ENCODE results near the gene SYT1. TPM values are rescaled to one million over a fixed set of nuclear protein-coding genes. Genes with fewer than 3 reads are reported as not detected.
A peak's percentile ranks its signal among the peaks of the same experiment; 100 is the strongest.

The SYT1 gene
- total RNA-seq, 6 experiments from 2014 or later = 3.5 to 10.5 (median 9.1) TPM

DNA sequence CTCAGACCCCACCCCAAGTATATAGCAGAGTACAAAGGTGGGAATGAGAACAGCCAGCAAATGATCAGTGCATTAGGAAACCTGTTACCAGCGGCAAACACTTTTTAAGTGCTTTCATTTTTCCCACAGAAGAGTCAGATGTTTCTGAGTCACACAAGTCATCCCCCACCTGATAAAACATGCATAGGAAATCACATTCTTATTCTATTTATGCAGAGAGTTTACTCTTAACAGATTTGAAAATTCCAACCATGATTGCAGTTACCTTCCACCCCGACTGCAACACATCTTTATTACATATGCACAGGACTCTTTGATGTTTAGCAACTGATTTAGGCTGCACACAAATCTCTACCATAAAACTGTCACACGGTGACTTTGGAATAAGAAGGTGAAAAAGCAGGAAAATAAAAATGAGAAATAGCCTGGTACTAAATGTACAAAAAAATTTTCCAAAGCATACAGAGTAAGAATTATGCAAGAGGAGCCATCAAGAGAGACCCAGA is 589.8 kb downstream of the SYT1 start:
- H3K4me3 Mint-ChIP-seq = peak overlapping the region; percentile 78
- TF ChIP-seq, protein P1, sequence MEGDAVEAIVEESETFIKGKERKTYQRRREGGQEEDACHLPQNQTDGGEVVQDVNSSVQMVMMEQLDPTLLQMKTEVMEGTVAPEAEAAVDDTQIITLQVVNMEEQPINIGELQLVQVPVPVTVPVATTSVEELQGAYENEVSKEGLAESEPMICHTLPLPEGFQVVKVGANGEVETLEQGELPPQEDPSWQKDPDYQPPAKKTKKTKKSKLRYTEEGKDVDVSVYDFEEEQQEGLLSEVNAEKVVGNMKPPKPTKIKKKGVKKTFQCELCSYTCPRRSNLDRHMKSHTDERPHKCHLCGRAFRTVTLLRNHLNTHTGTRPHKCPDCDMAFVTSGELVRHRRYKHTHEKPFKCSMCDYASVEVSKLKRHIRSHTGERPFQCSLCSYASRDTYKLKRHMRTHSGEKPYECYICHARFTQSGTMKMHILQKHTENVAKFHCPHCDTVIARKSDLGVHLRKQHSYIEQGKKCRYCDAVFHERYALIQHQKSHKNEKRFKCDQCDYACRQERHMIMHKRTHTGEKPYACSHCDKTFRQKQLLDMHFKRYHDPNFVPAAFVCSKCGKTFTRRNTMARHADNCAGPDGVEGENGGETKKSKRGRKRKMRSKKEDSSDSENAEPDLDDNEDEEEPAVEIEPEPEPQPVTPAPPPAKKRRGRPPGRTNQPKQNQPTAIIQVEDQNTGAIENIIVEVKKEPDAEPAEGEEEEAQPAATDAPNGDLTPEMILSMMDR (IDR thresholded peaks at IDR 0.05) = no peak
- H3K27me3 Mint-ChIP-seq (ENCODE audit: insufficient read depth) = no peaks in the 10 kb centered on the region; the same call in 1 of the 2 replicates
- peak overlapping the region; percentile 25; the same call in 1 of the 2 replicates for H3K27ac Mint-ChIP-seq
- DNase-seq = peak; percentile 13
- no peaks in the 10 kb centered on the region for H3K36me3 Mint-ChIP-seq (ENCODE audit: low read depth)
- peaks cover 43% of the 10 kb centered on the region for H3K4me1 Mint-ChIP-seq (ENCODE audit: low read depth)
- H3K9me3 Mint-ChIP-seq = no peaks in the 10 kb centered on the region

DNA sequence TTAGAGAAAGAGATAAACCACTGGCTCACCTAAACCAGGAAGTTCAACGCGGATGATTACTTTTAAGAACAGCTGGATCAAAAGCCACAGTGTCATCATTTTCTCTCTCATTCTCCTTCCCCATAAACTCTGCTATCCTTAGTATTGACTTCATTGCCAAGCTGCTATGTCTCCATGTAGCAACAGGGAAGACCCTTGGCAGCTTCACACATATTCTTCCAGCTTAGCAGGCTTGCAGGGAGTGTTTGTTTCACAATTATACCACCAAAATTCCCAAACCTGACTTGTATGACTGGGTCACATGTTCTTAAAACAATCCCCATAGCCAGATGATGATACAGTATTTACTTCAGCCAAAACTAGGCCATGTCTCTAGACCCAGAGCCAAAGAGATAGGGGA is 590.7 kb downstream of the SYT1 start:
- H3K27ac Mint-ChIP-seq = no peak overlapping the region

DNA sequence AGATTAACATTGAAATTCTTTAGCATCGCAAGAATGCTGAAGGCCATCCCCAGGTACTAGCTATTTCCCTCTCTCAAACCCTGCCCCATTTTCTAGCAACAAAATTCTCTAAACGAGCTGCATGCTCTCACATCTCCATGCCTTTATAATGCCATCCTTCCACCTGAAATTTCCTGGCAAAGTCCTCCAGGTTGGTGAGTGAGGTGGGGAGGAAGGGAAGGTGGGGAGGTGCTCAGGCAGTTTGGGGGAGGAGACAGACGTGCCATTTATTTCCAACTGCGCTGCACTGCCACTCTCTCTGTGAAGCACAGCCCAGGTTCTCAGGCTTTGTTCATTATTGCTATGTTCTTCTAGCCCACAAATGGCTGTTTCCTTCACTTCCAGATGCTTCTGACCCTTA is 617.7 kb downstream of the SYT1 start:
- H3K27ac Mint-ChIP-seq = no peak overlapping the region

More for the DNA sequence above, 590.7 kb downstream of the SYT1 start:
- Mint-ChIP-seq H3K4me1 (ENCODE audit: low read depth) (peaks cover 43% of the 10 kb centered on the region), H3K9me3 (no peaks in the 10 kb centered on the region), H3K4me3 (no peak overlapping the region), H3K36me3 (ENCODE audit: low read depth) (no peaks in the 10 kb centered on the region), H3K27me3 (ENCODE audit: insufficient read depth) (no peaks in the 10 kb centered on the region; the same call in 1 of the 2 replicates)
- no peak for DNase-seq
- TF ChIP-seq, protein P1 (IDR thresholded peaks at IDR 0.05) = no peak

DNA sequence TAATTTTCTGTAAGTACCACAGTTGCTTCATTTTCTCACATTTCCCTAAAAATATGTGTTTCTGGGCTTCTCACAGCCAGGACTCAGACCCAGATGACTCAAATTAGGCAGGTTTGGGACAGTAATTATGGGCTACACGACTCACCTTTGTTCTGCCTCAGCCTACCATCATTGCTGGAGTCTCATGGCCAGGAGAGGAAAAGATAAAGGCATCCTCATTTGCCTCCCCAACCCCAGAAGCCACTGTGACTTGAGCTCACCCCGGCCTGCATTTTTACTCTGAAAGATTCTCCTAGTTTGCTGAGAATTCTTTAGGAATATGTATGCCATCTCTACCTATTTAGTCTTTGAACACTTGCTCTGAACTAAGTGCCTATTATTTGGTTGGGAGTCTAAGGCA is 618.3 kb downstream of the SYT1 start:
- no peak overlapping the region for H3K27ac Mint-ChIP-seq
- TF ChIP-seq, protein P1 (IDR thresholded peaks at IDR 0.05) = no peak
- no peaks in the 10 kb centered on the region for H3K27me3 Mint-ChIP-seq (ENCODE audit: insufficient read depth)
- no peaks in the 10 kb centered on the region for H3K9me3 Mint-ChIP-seq
- H3K4me1 Mint-ChIP-seq (ENCODE audit: low read depth) = no peaks in the 10 kb centered on the region
- no peak for DNase-seq
- no peak overlapping the region for H3K4me3 Mint-ChIP-seq
- no peaks in the 10 kb centered on the region for H3K36me3 Mint-ChIP-seq (ENCODE audit: low read depth)

More for the DNA sequence above, 617.7 kb downstream of the SYT1 start:
- no peaks in the 10 kb centered on the region for H3K4me1 Mint-ChIP-seq (ENCODE audit: low read depth)
- H3K36me3 Mint-ChIP-seq (ENCODE audit: low read depth) = no peaks in the 10 kb centered on the region
- H3K9me3 Mint-ChIP-seq = no peaks in the 10 kb centered on the region
- H3K27me3 Mint-ChIP-seq (ENCODE audit: insufficient read depth) = no peaks in the 10 kb centered on the region
- TF ChIP-seq, protein P1 (IDR thresholded peaks at IDR 0.05) = no peak
- H3K4me3 Mint-ChIP-seq = no peak overlapping the region
- no peak for DNase-seq

DNA sequence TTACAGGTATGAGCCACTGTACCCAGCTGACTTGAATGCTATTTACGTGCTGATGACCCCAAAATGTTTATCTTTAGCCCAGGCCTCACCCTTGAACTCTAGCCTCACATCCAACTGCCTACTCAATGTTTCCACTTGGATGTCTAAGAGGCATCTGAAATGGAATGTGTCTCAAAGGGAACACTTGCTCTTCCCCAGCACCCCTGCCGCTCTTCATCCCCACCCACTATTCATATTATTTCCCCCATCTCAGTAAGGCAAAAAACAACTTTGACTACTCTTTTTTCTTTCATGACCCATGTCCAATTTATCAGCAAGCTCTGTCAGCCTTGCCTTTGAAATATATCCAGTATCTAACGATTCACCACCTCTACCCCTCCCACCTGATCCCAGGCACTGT is 621.6 kb downstream of the SYT1 start:
- Mint-ChIP-seq H3K27me3 (ENCODE audit: insufficient read depth) (no peaks in the 10 kb centered on the region), H3K9me3 (no peaks in the 10 kb centered on the region), H3K4me1 (ENCODE audit: low read depth) (no peaks in the 10 kb centered on the region), H3K27ac (no peak overlapping the region), H3K36me3 (ENCODE audit: low read depth) (no peaks in the 10 kb centered on the region), H3K4me3 (no peak overlapping the region)
- DNase-seq = no peak
- TF ChIP-seq, protein P1 (IDR thresholded peaks at IDR 0.05) = no peak
